Measurements from ENCODE around the gene THAP5. TPM values are rescaled to one million over a fixed set of nuclear protein-coding genes. Genes with fewer than 3 reads are reported as not detected.
"Not testable (repeated sequence)": the region's sequence is repeated elsewhere in the genome, so short reads cannot be mapped to it uniquely, and the experiment has no call there.

The THAP5 gene
- polyA plus RNA-seq, 1 donor = 19.5 TPM

- DNase-seq (ENCODE audit: low read depth) = no peak
Measured at GRCh38 chr7:108584211-108584610, 14.7 kb upstream of the THAP5 start.

DNA sequence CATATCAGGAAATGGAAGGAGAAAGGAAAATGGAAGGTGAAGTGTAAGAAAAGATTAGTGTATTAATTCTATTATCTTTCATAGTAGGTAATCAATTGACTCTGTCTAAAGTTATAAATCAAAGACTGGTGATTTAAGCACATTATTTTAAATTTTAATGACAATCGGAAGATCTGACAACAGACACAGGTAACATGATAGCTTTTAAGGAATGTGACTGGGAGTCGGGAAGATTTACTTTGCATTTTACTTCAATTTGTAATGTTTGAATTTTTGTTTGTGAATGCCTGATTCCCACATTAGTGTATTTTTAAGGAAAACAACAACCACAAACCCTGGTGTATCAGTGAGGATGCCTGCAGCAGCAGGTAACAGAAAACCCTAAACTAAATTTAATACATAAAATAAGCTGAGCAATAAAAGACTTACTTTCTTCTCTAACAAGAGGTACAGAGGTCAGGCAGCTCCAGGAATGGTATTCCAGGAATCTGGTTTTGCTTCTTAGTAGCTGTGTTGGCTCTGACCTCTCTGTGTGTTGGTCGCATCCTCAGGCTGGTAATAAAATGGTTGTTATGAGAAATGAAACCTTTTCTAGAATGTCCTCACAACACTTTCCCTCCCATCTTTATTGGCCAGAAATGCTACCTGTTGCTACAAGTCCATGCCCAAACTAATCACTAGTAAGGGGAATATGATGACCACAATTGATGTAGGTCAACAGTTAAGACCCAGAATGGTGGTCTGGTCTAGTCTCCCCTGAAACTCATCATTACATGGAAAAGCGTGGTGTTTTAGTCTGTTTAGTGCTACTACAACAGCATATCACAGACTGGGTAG is 12.4 kb upstream of the THAP5 start:
- DNase-seq (ENCODE audit: low read depth) = no peak

- DNase-seq (ENCODE audit: low read depth) = no peak
Measured at GRCh38 chr7:108580298-108580697, 10.8 kb upstream of the THAP5 start.

DNA sequence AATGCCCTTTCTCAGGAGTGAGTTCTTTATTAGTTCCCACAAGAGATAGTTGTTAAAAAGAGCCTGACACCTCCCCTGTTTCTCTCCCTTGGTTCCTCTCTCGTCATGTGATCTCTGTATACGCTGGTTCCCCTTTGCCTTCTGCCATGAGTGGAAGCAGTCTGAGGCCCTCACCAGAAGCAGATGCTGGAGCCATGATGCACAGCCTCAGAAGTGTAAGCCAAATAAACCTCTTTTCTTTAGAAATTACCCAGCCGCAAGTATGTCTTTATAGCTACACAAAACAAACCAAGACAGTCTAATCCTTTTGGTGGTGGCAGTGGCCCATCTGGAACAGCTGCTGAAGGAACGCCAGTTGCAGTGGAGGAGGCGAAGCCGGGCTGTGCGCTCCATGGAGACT is 9.4 kb upstream of the THAP5 start:
- no peak for DNase-seq (ENCODE audit: low read depth)

- no peak for DNase-seq (ENCODE audit: low read depth)
Measured at GRCh38 chr7:108576116-108576515, 6.6 kb upstream of the THAP5 start.

GRCh38 chr7:108575156-108575555 is 5.7 kb upstream of the THAP5 start:
- no peak for DNase-seq (ENCODE audit: low read depth)

DNA sequence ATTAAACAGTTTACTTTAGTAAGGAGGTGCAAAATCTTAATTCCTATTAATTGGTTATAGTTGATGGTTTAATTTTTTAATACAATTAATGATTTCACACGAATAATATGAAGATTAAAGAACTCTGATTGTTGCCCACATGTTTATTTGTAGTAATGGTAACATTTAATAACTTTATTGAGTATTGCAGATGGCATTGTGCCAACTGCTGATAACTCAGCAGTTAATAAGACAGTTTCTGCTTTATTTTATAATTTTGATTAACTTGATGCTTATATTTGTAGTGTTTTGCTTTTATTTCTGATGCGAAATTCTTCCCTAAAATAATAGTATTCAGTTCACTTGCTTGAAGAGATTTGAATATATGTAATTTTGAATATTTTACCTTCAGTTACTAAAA is 3.0 kb upstream of the THAP5 start:
- no peak for DNase-seq (ENCODE audit: low read depth)

- DNase-seq (ENCODE audit: low read depth) = no peak
Measured at GRCh38 chr7:108570146-108570755, 745 bp upstream of the THAP5 start.

GRCh38 chr7:108568801-108569380 is 615 bp downstream of the THAP5 start:
- DNase-seq (ENCODE audit: low read depth) = no peak

- no peak for DNase-seq (ENCODE audit: low read depth)
Measured at GRCh38 chr7:108565987-108566386, 3.5 kb downstream of the THAP5 start.

GRCh38 chr7:108561047-108561619 is 8.4 kb downstream of the THAP5 start:
- DNase-seq (ENCODE audit: low read depth) = no peak

- no peak for DNase-seq (ENCODE audit: low read depth)
Measured at GRCh38 chr7:108559253-108559652, 10.3 kb downstream of the THAP5 start.

DNA sequence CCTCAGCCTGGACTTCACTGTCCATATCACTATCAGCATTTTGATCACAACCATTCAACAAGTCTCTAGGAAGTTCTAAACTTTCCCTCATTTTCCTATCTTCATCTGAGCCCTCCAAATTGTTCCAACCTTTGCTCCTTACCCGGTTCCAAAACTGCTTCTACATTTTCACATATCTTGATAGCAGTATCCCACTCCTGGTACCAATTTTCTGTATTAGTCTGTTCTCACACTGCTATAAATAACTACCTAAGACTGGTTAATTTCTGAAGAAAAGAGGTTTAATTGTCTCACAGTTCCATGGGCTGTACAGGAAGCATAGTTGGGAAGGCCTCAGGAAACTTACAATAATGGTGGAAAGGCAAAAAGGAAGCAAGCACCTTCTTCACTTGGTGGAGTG is 11.9 kb downstream of the THAP5 start:
- DNase-seq (ENCODE audit: low read depth) = no peak

GRCh38 chr7:108557191-108557590 is 12.3 kb downstream of the THAP5 start:
- DNase-seq (ENCODE audit: low read depth) = no peak

DNA sequence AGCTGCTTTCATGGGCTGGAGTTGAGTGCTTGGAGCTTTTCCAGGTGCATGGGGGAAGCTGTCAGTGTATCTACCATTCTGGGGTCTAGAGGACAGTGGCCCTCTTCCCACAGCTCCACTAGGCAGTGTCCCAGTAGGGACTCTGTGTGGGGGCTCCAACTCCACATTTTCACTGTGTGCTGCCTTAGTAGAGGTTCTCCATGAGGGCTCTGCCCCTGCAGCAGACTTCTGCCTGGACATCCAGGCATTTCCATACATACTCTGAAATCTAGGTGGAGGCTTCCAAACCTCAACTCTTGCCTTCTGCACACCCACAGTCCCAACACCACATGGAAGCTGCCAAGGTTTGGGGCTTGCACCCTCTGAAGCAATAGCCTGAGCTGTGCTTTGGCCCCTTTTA is 12.8 kb downstream of the THAP5 start:
- not testable (repeated sequence) for DNase-seq (ENCODE audit: low read depth)

DNA sequence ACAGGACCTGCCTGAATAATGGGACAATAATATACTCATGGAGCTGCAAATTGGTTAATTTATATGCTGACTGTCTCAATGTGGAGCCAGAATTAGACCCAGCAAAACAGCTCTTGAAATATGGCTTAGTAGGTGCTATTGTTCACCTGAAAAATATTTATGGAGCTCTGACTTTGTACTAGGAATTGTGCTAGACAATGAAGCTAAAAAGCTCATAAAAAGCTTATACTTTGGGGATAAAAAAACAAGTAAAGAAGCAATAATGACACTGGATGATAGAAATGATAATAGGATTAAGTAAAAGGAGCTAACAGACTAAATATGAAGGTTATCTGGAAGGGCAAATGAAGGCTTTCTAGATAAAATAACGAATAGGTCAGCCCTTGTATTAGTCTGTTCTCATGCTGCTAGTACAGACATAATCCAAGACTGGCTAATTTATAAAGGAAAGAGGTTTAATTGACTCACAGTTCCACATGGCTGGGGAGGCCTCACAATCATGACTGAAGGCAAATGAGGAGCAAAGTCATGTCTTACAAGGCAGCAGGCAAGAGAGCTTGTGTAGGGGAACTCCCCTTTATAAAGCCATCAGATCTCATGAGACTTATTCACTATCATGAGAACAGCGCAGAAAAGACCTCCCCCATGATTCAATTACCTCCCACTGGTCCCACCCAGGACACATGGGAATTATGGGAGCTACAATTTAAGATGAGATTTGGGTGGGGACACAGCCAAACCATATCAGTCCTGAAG is 21.2 kb downstream of the THAP5 start:
- not testable (repeated sequence) for DNase-seq (ENCODE audit: low read depth)

DNA sequence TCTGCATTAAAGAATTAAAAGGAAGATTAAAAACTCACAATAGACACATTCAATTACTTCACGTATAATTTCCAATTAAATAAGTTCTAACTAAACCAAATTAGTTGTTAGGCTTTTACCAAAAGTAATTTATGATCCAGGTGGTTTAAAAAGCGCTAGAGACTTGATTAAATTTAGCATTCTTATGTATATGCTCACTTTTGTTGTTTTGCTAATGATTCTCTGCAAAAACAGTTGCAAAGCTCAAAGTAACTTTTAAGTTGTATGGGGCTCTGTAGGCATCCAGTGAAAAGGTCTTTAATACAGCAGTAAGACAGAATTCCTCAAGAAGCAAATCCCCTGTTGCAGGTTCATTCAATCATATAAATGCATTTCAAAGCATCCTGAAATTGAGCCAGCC is 28.0 kb downstream of the THAP5 start:
- DNase-seq (ENCODE audit: low read depth) = no peak

- DNase-seq (ENCODE audit: low read depth) = not testable (repeated sequence)
Measured at GRCh38 chr7:108538685-108539084, 30.8 kb downstream of the THAP5 start.

GRCh38 chr7:108538236-108538635 is 31.3 kb downstream of the THAP5 start:
- not testable (repeated sequence) for DNase-seq (ENCODE audit: low read depth)

- DNase-seq (ENCODE audit: low read depth) = no peak
Measured at GRCh38 chr7:108537229-108537628, 32.3 kb downstream of the THAP5 start.

GRCh38 chr7:108535744-108536143 is 33.8 kb downstream of the THAP5 start:
- no peak for DNase-seq (ENCODE audit: low read depth)

- no peak for DNase-seq (ENCODE audit: low read depth)
Measured at GRCh38 chr7:108535257-108535656, 34.2 kb downstream of the THAP5 start.
